ENCODE data around the gene ACOT12.
"Not testable (repeated sequence)": the region's sequence is repeated elsewhere in the genome, so short reads cannot be mapped to it uniquely, and the experiment has no call there.

DNA sequence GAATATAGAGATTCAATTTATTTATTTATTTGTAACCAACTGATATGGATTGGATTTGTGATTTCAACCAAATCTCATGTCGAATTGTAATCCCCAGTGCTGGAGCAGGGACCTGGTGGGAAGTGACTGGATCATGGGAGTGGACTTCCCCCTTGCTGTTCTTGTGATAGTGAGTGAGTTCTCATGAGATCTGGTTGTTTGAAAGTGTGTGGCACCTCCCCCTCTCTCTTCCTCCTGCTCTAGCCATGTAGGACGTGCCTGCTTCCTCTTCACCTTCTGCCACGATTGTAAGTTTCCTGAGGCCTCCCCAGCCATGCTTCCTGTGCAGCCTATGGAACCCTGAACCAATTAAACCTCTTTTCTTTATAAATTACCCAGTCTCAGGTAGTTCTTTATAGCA lies 55.7 kb downstream of the ACOT12 start:
- not testable (repeated sequence) for TF ChIP-seq ZNF274 (IDR thresholded peaks at IDR 0.05; ENCODE audit: low read depth, low read length); YY1 (IDR thresholded peaks at IDR 0.05; ENCODE audit: insufficient read depth, insufficient read length); SUZ12 (IDR thresholded peaks at IDR 0.05; ENCODE audit: extremely low read depth, insufficient read depth, insufficient read length)
